Stimulated activated CD8-positive, alpha-beta memory T cell treated with anti-CD3 and anti-CD28 coated beads, Interleukin-12 subunit alpha, Interleukin-12 subunit beta, amount 100 ng/mL, for 24 hours (primary cell): Measurements from ENCODE around the gene EYS.
"Not testable (repeated sequence)": the region's sequence is repeated elsewhere in the genome, so short reads cannot be mapped to it uniquely, and the experiment has no call there.

ENCODE experiments used
- DNase-seq: peaks from one replicate; pipeline ENCODE4 v3.0.0-alpha.2; 2020; ENCODE audit errors: extremely low read depth

Gene EYS

GRCh38 chr6:64046746-64047208 is 1660.2 kb downstream of the EYS start:
- no peak for DNase-seq

GRCh38 chr6:64041373-64041772 is 1665.7 kb downstream of the EYS start:
- DNase-seq, result no peak

- DNase-seq, result no peak
Measured at GRCh38 chr6:64040113-64040512, 1666.9 kb downstream of the EYS start.

GRCh38 chr6:64037427-64037826 is 1669.6 kb downstream of the EYS start:
- DNase-seq, result no peak

GRCh38 chr6:64034910-64035655 is 1671.9 kb downstream of the EYS start:
- DNase-seq, result no peak

- no peak for DNase-seq
Measured at GRCh38 chr6:64034291-64034690, 1672.7 kb downstream of the EYS start.

GRCh38 chr6:64030950-64031618 is 1675.9 kb downstream of the EYS start:
- DNase-seq, result not testable (repeated sequence)

- DNase-seq, result no peak
Measured at GRCh38 chr6:64023693-64024092, 1683.3 kb downstream of the EYS start.

- DNase-seq, result no peak
Measured at GRCh38 chr6:64014595-64014994, 1692.4 kb downstream of the EYS start.

GRCh38 chr6:64013011-64013410 is 1694.0 kb downstream of the EYS start:
- DNase-seq, result no peak

GRCh38 chr6:64012351-64013001 is 1694.5 kb downstream of the EYS start:
- DNase-seq, result no peak

GRCh38 chr6:64010666-64011065 is 1696.4 kb downstream of the EYS start:
- no peak for DNase-seq

- no peak for DNase-seq
Measured at GRCh38 chr6:64010010-64010409, 1697.0 kb downstream of the EYS start.

- no peak for DNase-seq
Measured at GRCh38 chr6:64006246-64006645, 1700.8 kb downstream of the EYS start.

- DNase-seq, result no peak
Measured at GRCh38 chr6:64000818-64001491, 1706.1 kb downstream of the EYS start.

- no peak for DNase-seq
Measured at GRCh38 chr6:63999613-64000012, 1707.4 kb downstream of the EYS start.

- no peak for DNase-seq
Measured at GRCh38 chr6:63998991-63999390, 1708.0 kb downstream of the EYS start.

GRCh38 chr6:63997734-63998133 is 1709.3 kb downstream of the EYS start:
- DNase-seq, result no peak

GRCh38 chr6:63997221-63997620 is 1709.8 kb downstream of the EYS start:
- DNase-seq, result no peak

GRCh38 chr6:63985223-63985622 is 1721.8 kb downstream of the EYS start:
- no peak for DNase-seq

- DNase-seq, result no peak
Measured at GRCh38 chr6:63975699-63976098, 1731.3 kb downstream of the EYS start.

GRCh38 chr6:63968650-63969049 is 1738.4 kb downstream of the EYS start:
- no peak for DNase-seq
